Measurements from ENCODE around the gene DCANP1. TPM values are rescaled to one million over a fixed set of nuclear protein-coding genes. Genes with fewer than 3 reads are reported as not detected.

DCANP1 gene
- total RNA-seq, 6 experiments from 2014 or later = not detected

GRCh38 chr5:135398855-135399793 lies 48.0 kb downstream of the DCANP1 start, which contains the start of gene MACROH2A1:
Gene MACROH2A1 (minus strand): TSS chr5:135399231. CDS start chr5:135389093, 10,138 bp downstream.
- no peak for TF ChIP-seq CTCF (IDR thresholded peaks at IDR 0.05)
- H3K36me3 Mint-ChIP-seq (ENCODE audit: low read depth) = peaks cover 10% of the 10 kb centered on the region
- H3K27me3 Mint-ChIP-seq (ENCODE audit: insufficient read depth) = peaks cover 3% of the 10 kb centered on the region
- peak; percentile 70 for DNase-seq
- H3K4me3 Mint-ChIP-seq = peak within 1 kb of the TSS; percentile 94
- peaks cover 59% of the 10 kb centered on the region for H3K4me1 Mint-ChIP-seq (ENCODE audit: low read depth)
- H3K27ac Mint-ChIP-seq = peak within 1 kb of the TSS; percentile 93
- no peaks in the 10 kb centered on the region for H3K9me3 Mint-ChIP-seq

- H3K36me3 Mint-ChIP-seq (ENCODE audit: low read depth) = peaks cover 12% of the 10 kb centered on the region
- DNase-seq = no peak
- peak overlapping the region; percentile 80 for H3K27ac Mint-ChIP-seq
- peak overlapping the region; percentile 94 for H3K4me3 Mint-ChIP-seq
- no peaks in the 10 kb centered on the region for H3K9me3 Mint-ChIP-seq
- peaks cover 60% of the 10 kb centered on the region for H3K4me1 Mint-ChIP-seq (ENCODE audit: low read depth)
- H3K27me3 Mint-ChIP-seq (ENCODE audit: insufficient read depth) = peaks cover 5% of the 10 kb centered on the region
- TF ChIP-seq CTCF (IDR thresholded peaks at IDR 0.05) = no peak
These were observed 48.8 kb downstream of the DCANP1 start for GRCh38 chr5:135398160-135398854.

- no peak for DNase-seq
- peaks cover 7% of the 10 kb centered on the region for H3K27me3 Mint-ChIP-seq (ENCODE audit: insufficient read depth)
- H3K4me3 Mint-ChIP-seq = peak overlapping the region; percentile 94
- no peaks in the 10 kb centered on the region for H3K9me3 Mint-ChIP-seq
- peaks cover 23% of the 10 kb centered on the region for H3K36me3 Mint-ChIP-seq (ENCODE audit: low read depth)
- H3K27ac Mint-ChIP-seq = peak overlapping the region; percentile 48; the same call in 1 of the 2 replicates
- peaks cover 72% of the 10 kb centered on the region for H3K4me1 Mint-ChIP-seq (ENCODE audit: low read depth)
- TF ChIP-seq CTCF (IDR thresholded peaks at IDR 0.05) = no peak
These were observed 50.1 kb downstream of the DCANP1 start for GRCh38 chr5:135397084-135397483.

GRCh38 chr5:135396459-135397055 lies 50.6 kb downstream of the DCANP1 start:
- Mint-ChIP-seq H3K36me3 (ENCODE audit: low read depth) (peaks cover 23% of the 10 kb centered on the region), H3K4me3 (peak overlapping the region; percentile 94; the same call in 1 of the 2 replicates), H3K27ac (no peak overlapping the region; the same call in none of the 2 replicates), H3K4me1 (ENCODE audit: low read depth) (peaks cover 78% of the 10 kb centered on the region), H3K9me3 (no peaks in the 10 kb centered on the region), H3K27me3 (ENCODE audit: insufficient read depth) (peaks cover 7% of the 10 kb centered on the region)
- no peak for TF ChIP-seq CTCF (IDR thresholded peaks at IDR 0.05)
- no peak for DNase-seq

GRCh38 chr5:135395866-135396265 lies 51.3 kb downstream of the DCANP1 start:
- Mint-ChIP-seq H3K36me3 (ENCODE audit: low read depth) (peaks cover 23% of the 10 kb centered on the region), H3K27ac (0 out of 2 replicates have a peak overlapping the region, but pooled peaks have one; percentile 2), H3K4me3 (no peak overlapping the region), H3K9me3 (no peaks in the 10 kb centered on the region), H3K27me3 (ENCODE audit: insufficient read depth) (peaks cover 6% of the 10 kb centered on the region), H3K4me1 (ENCODE audit: low read depth) (peaks cover 85% of the 10 kb centered on the region)
- no peak for TF ChIP-seq CTCF (IDR thresholded peaks at IDR 0.05)
- DNase-seq = no peak

All from HFFc6 (cell line).